HEK293T (cell line): ENCODE data around the gene GALE.
"Not testable (repeated sequence)": the region's sequence is repeated elsewhere in the genome, so short reads cannot be mapped to it uniquely, and the experiment has no call there.

ENCODE experiments used
- CTCF ChIA-PET: fragments of 350-600 bp; formaldehyde crosslinking; extraction: SDS; loops from one replicate; lab custom pipeline; 2021; ENCODE audit warnings: antibody characterized with exemption, inconsistent platforms; lab: Yijun Ruan, JAX
- POLR2A ChIA-PET: fragments of 350-600 bp; formaldehyde crosslinking; extraction: SDS; loops from one replicate; lab custom pipeline; 2020; ENCODE audit warnings: antibody characterized with exemption, inconsistent platforms; lab: Yijun Ruan, JAX
- DNase-seq: peaks from one replicate; pipeline ENCODE4 v3.0.0; 2012; ENCODE audit warnings: mixed read lengths; ENCODE audit errors: extremely low spot score
- ARNT ChIP-seq: fragments of 450-650 bp; IDR thresholded peaks from 2 replicates; pipeline ENCODE4 v1.6.1; 2017; ENCODE audit warnings: mild to moderate bottlenecking
- BHLHE40 ChIP-seq: fragments of 450-650 bp; IDR thresholded peaks from 2 replicates; pipeline ENCODE4 v1.6.1; 2016; ENCODE audit warnings: mild to moderate bottlenecking, moderate library complexity, borderline replicate concordance
- CTBP1 ChIP-seq: fragments of 450-650 bp; IDR thresholded peaks from 2 replicates; pipeline ENCODE4 v1.6.1; 2016; ENCODE audit warnings: borderline replicate concordance
- ELF4 ChIP-seq: fragments of 450-650 bp; IDR thresholded peaks from 2 replicates; pipeline ENCODE4 v1.6.1; 2017; ENCODE audit warnings: antibody characterized with exemption
- FOXA1 ChIP-seq: fragments of 450-650 bp; IDR thresholded peaks from 2 replicates; pipeline ENCODE4 v1.6.1; 2016; ENCODE audit warnings: mild to moderate bottlenecking
- FOXK2 ChIP-seq: fragments of 450-650 bp; IDR thresholded peaks from 2 replicates; pipeline ENCODE4 v1.6.1; 2016; ENCODE audit warnings: mild to moderate bottlenecking
- FOXM1 ChIP-seq: fragments of 450-650 bp; IDR thresholded peaks from 2 replicates; pipeline ENCODE4 v1.6.1; 2017; ENCODE audit warnings: mild to moderate bottlenecking, borderline replicate concordance
- HDGF ChIP-seq: fragments of 450-650 bp; IDR thresholded peaks from 2 replicates; pipeline ENCODE4 v1.6.1; 2017; ENCODE audit warnings: antibody characterized with exemption, borderline replicate concordance
- L3MBTL2 ChIP-seq: fragments of 450-650 bp; conservative IDR thresholded peaks from 2 replicates; pipeline ENCODE4 v1.6.1; 2016; ENCODE audit warnings: mild to moderate bottlenecking
- LEF1 ChIP-seq: fragments of 450-650 bp; IDR thresholded peaks from 2 replicates; pipeline ENCODE4 v1.6.1; 2017; ENCODE audit warnings: mild to moderate bottlenecking, borderline replicate concordance
- NFRKB ChIP-seq: fragments of 450-650 bp; IDR thresholded peaks from 2 replicates; pipeline ENCODE4 v1.6.1; 2016; ENCODE audit warnings: mild to moderate bottlenecking, moderate library complexity
- PKNOX1 ChIP-seq: fragments of 450-650 bp; IDR thresholded peaks from 2 replicates; pipeline ENCODE4 v1.6.1; 2016
- SP1 ChIP-seq: fragments of 450-650 bp; IDR thresholded peaks from 2 replicates; pipeline ENCODE4 v1.6.1; 2017
- SUZ12 ChIP-seq: fragments of 450-650 bp; IDR thresholded peaks from 2 replicates; pipeline ENCODE4 v1.6.1; 2016; ENCODE audit warnings: mild to moderate bottlenecking
- TARDBP ChIP-seq: fragments of 450-650 bp; IDR thresholded peaks from 2 replicates; pipeline ENCODE4 v1.6.1; 2016
- ZNF384 ChIP-seq: fragments of 450-650 bp; IDR thresholded peaks from 2 replicates; pipeline ENCODE4 v1.6.1; 2016

GALE gene

GRCh38 chr1:23837908-23838307 is 37.4 kb upstream of the GALE start:
- ChIA-PET POLR2A (no interaction called here), CTCF (no interaction called here)
- DNase-seq: no peak
- no peak for TF ChIP-seq BHLHE40
- no peak for TF ChIP-seq FOXA1
- TF ChIP-seq FOXM1: no peak
- TF ChIP-seq FOXK2: no peak
- no peak for TF ChIP-seq SP1
- no peak for TF ChIP-seq ARNT
- TF ChIP-seq L3MBTL2: no peak
- TF ChIP-seq ZNF384: no peak
- no peak for TF ChIP-seq NFRKB
- TF ChIP-seq HDGF: no peak
- TF ChIP-seq SUZ12: no peak
- no peak for TF ChIP-seq TARDBP
- TF ChIP-seq PKNOX1: no peak
- no peak for TF ChIP-seq LEF1
- TF ChIP-seq CTBP1: no peak
- no peak for TF ChIP-seq ELF4

- CTCF ChIA-PET: interaction anchor here (0.6 kb wide), 1 partner anchor 278 kb away, joined by 4 read pairs; no protein-coding TSS in a partner anchor
These were observed 35.5 kb upstream of the GALE start for GRCh38 chr1:23836037-23836436.

GRCh38 chr1:23834156-23834555 is 33.6 kb upstream of the GALE start:
- POLR2A ChIA-PET: interaction anchor here (1.8 kb wide), 1 partner anchor 9 kb away, joined by 9 read pairs; the partner anchor contains the start of gene HMGCL
- CTCF ChIA-PET, DNase-seq: not testable (repeated sequence)

More at GRCh38 chr1:23836037-23836436, 35.5 kb upstream of the GALE start:
- TF ChIP-seq NFRKB (no peak), SP1 (no peak), HDGF (no peak)
- DNase-seq: no peak
- POLR2A ChIA-PET: no interaction called here

GRCh38 chr1:23827717-23828116 is 27.2 kb upstream of the GALE start:
- CTCF ChIA-PET: no interaction called here
- POLR2A ChIA-PET: no interaction called here
- TF ChIP-seq LEF1 (no peak), BHLHE40 (no peak), HDGF (no peak), FOXA1 (no peak), ELF4 (no peak), SP1 (no peak), ARNT (no peak), TARDBP (no peak)
- no peak for DNase-seq

- DNase-seq, POLR2A ChIA-PET, CTCF ChIA-PET: not testable (repeated sequence)
These were observed 26.0 kb upstream of the GALE start for GRCh38 chr1:23826590-23826989.

GRCh38 chr1:23825762-23826522 is 25.4 kb upstream of the GALE start:
- no peak for DNase-seq
- TF ChIP-seq ZNF384 (peak; percentile 87), FOXM1 (no peak)
- CTCF ChIA-PET: interaction anchor here (0.6 kb wide), 1 partner anchor 88 kb away, joined by 4 read pairs; no protein-coding TSS in a partner anchor
- POLR2A ChIA-PET: interaction anchor here (0.6 to 2.5 kb wide), 15 partner anchors 8 to 273 kb away, joined by 3 to 14 read pairs (median 3); partner anchors contain the start of genes GALE and SRSF10

GRCh38 chr1:23825076-23825761 is 24.7 kb upstream of the GALE start, which contains the start of gene HMGCL:
TSS of gene HMGCL (minus strand) at chr1:23825429. CDS start at chr1:23825415, 14 bp downstream.
- POLR2A ChIA-PET: interaction anchor here (0.6 to 2.5 kb wide), 18 partner anchors 9 to 272 kb away, joined by 3 to 14 read pairs (median 4); partner anchors contain the start of genes GALE, PITHD1 and SRSF10
- peak; percentile 47 for TF ChIP-seq ELF4
- TF ChIP-seq FOXK2: no peak
- TF ChIP-seq ARNT: no peak
- 0 out of 2 replicates have a peak, but pooled peaks have one; percentile 16 for TF ChIP-seq NFRKB
- peak; percentile 94 for DNase-seq
- CTCF ChIA-PET: interaction anchor here (0.6 to 2.5 kb wide), 2 partner anchors 15 to 88 kb away, joined by 4 to 12 read pairs; no protein-coding TSS in a partner anchor

GRCh38 chr1:23824711-23825075 is 24.1 kb upstream of the GALE start:
- TF ChIP-seq CTBP1 (no peak), ELF4 (no peak), SUZ12 (no peak), FOXM1 (no peak), ARNT (no peak), PKNOX1 (no peak), ZNF384 (no peak), TARDBP (no peak), NFRKB (no peak), HDGF (no peak), FOXA1 (no peak), FOXK2 (no peak), LEF1 (no peak)
- CTCF ChIA-PET: interaction anchor here (2.5 kb wide), 1 partner anchor 14 kb away, joined by 12 read pairs; no protein-coding TSS in a partner anchor
- no peak for DNase-seq
- POLR2A ChIA-PET: interaction anchor here (0.9 to 2.5 kb wide), 16 partner anchors 8 to 156 kb away, joined by 3 to 14 read pairs (median 4); partner anchors contain the start of genes GALE, PITHD1 and SRSF10
